Measurements from ENCODE around the gene HEXIM2. TPM values are rescaled to one million over a fixed set of nuclear protein-coding genes. Genes with fewer than 3 reads are reported as not detected.
A peak's percentile ranks its signal among the peaks of the same experiment; 100 is the strongest.

The HEXIM2 gene
- total and polyA plus RNA-seq, 2 of the 4 experiments (the other 2 are of a cell fraction), result 4.5 to 6.1 TPM

DNA sequence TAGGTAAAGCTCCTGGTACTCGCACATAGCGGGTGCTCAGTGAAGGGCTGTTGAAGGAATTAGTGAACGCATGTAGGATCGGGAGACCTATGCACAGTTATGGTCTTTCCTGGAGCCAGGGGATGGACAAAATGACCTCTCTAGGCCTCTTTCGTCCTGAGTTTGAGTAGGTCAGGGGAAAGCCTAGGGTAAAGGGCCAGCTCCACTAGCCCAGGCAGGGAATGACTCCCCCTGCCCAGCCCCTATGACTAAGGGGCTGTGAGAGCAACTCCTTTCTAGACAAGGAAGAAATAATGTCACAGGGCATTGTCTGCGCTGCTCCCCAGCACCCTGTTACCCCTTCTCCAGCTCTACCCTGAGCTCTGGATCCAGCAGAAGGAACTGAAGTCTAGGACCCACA is 35.4 kb downstream of the HEXIM2 start:
- ChIA-PET POLR2A (ENCODE audit: unreplicated experiment) (interaction anchor here (0.8 to 1.6 kb wide), 4 partner anchors 8 to 46 kb away, joined by 3 to 12 read pairs (median 4); partner anchors contain the start of gene HEXIM2), CTCF (interaction anchor here (0.6 to 3.3 kb wide), 16 partner anchors 8 to 378 kb away, joined by 3 to 60 read pairs (median 4); partner anchors contain the start of genes ACBD4 and HEXIM1)
- Histone ChIP-seq H3K9me3 (ENCODE audit: control insufficient read depth, insufficient read depth, low read length) (no peaks in the 10 kb centered on the region), H3K27me3 (ENCODE audit: control insufficient read depth, insufficient read depth, low read length) (no peaks in the 10 kb centered on the region), H2BK20ac (ENCODE audit: low read depth, low read length) (no peak overlapping the region), H3K4ac (ENCODE audit: low read depth, low read length) (peak overlapping the region; percentile 95), H3K36me3 (ENCODE audit: control insufficient read depth, insufficient read depth, low read length) (no peaks in the 10 kb centered on the region), H2AK5ac (ENCODE audit: low read depth, low read length) (no peak overlapping the region), H3K27ac (ENCODE audit: insufficient read depth, low read length) (peak overlapping the region; percentile 60), H3K9ac (ENCODE audit: low read depth, low read length) (peak overlapping the region; percentile 35; the same call in 1 of the 2 replicates), H2BK120ac (ENCODE audit: low read depth, low read length) (peak overlapping the region; percentile 89; the same call in 1 of the 2 replicates), H4K8ac (ENCODE audit: low read depth in 2 of 2, low read length in 2 of 2) (peak overlapping the region; percentile 60 to 96; a peak in 3 of 4 replicates), H3K23ac (ENCODE audit: low read depth, low read length) (no peak overlapping the region), H4K91ac (ENCODE audit: insufficient read depth, low read depth, low read length) (peak overlapping the region; percentile 68), H4K20me1 (ENCODE audit: insufficient read depth, low read length) (no peaks in the 10 kb centered on the region), H4K5ac (ENCODE audit: low read depth, low read length) (peak overlapping the region; percentile 92), H3K4me1 (ENCODE audit: control insufficient read depth, insufficient read depth, low read length) (peaks cover 10% of the 10 kb centered on the region), H3K56ac (ENCODE audit: extremely low read depth, insufficient read depth, low read length) (no peak overlapping the region), H2BK5ac (ENCODE audit: low read depth, low read length, poor library complexity, severe bottlenecking) (no peak overlapping the region), H3K4me2 (ENCODE audit: low read depth, low read length) (no peak overlapping the region; the same call in 1 of the 2 replicates), H3K79me1 (ENCODE audit: low read depth in 1 of 2, low read length in 2 of 2) (no peaks in the 10 kb centered on the region), H3K14ac (replicated peaks; ENCODE audit: low read depth, low read length) (peak overlapping the region; percentile 89; the same call in 1 of the 2 replicates), H2BK15ac (ENCODE audit: low read depth, low read length) (no peak overlapping the region), H3K9me1 (ENCODE audit: insufficient read depth, low read length) (no peaks in the 10 kb centered on the region), H3K18ac (ENCODE audit: low read depth, low read length) (peak overlapping the region; percentile 74; the same call in 1 of the 2 replicates), H3K4me3 (ENCODE audit: insufficient read depth, low read depth, low read length) (no peak overlapping the region), H2AFZ (replicated peaks; ENCODE audit: low read length, poor library complexity) (peak overlapping the region; percentile 98), H2AK9ac (replicated peaks; ENCODE audit: low read depth, low read length, poor library complexity) (peak overlapping the region; percentile 21)
- in situ Hi-C loops (cut with MboI; ENCODE audit: low sequenced_read_pairs), result loop anchor here (5.0 kb wide), 1 partner anchor 60 kb away; the partner anchor contains the start of gene ACBD4
- WGBS, 2 experiments (ENCODE audit: extremely low coverage in 2 of 2, insufficient read length in 1 of 2), result 100% methylated on average over 2 of the region's 6 CpGs; no CpG with 5 or more reads in 1 of the 2 experiments
- TF ChIP-seq, protein P1, sequence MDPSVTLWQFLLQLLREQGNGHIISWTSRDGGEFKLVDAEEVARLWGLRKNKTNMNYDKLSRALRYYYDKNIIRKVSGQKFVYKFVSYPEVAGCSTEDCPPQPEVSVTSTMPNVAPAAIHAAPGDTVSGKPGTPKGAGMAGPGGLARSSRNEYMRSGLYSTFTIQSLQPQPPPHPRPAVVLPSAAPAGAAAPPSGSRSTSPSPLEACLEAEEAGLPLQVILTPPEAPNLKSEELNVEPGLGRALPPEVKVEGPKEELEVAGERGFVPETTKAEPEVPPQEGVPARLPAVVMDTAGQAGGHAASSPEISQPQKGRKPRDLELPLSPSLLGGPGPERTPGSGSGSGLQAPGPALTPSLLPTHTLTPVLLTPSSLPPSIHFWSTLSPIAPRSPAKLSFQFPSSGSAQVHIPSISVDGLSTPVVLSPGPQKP (IDR thresholded peaks at IDR 0.05; ENCODE audit: borderline replicate concordance, low read depth, low read length), result no peak
- no peak for TF ChIP-seq MAZ (IDR thresholded peaks at IDR 0.05; ENCODE audit: borderline replicate concordance, low read depth, low read length)
- no peak for TF ChIP-seq RAD21 (IDR thresholded peaks at IDR 0.05; ENCODE audit: low read length)
- no peak for TF ChIP-seq SMC3 (IDR thresholded peaks at IDR 0.05; ENCODE audit: low read depth, low read length)
- no peak for TF ChIP-seq MXI1 (IDR thresholded peaks at IDR 0.05; ENCODE audit: borderline replicate concordance, low read depth, low read length)
- TF ChIP-seq RCOR1 (IDR thresholded peaks at IDR 0.05; ENCODE audit: insufficient replicate concordance, low read length), result no peak
- no peak for TF ChIP-seq CEBPB (IDR thresholded peaks at IDR 0.05; ENCODE audit: low read depth, low read length)
- TF ChIP-seq, protein P2, sequence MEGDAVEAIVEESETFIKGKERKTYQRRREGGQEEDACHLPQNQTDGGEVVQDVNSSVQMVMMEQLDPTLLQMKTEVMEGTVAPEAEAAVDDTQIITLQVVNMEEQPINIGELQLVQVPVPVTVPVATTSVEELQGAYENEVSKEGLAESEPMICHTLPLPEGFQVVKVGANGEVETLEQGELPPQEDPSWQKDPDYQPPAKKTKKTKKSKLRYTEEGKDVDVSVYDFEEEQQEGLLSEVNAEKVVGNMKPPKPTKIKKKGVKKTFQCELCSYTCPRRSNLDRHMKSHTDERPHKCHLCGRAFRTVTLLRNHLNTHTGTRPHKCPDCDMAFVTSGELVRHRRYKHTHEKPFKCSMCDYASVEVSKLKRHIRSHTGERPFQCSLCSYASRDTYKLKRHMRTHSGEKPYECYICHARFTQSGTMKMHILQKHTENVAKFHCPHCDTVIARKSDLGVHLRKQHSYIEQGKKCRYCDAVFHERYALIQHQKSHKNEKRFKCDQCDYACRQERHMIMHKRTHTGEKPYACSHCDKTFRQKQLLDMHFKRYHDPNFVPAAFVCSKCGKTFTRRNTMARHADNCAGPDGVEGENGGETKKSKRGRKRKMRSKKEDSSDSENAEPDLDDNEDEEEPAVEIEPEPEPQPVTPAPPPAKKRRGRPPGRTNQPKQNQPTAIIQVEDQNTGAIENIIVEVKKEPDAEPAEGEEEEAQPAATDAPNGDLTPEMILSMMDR (conservative IDR thresholded peaks at IDR 0.05; ENCODE audit: low read depth, low read length), result no peak
- TF ChIP-seq POLR2A (IDR thresholded peaks at IDR 0.05; ENCODE audit: low read depth, low read length), result no peak
- no peak for TF ChIP-seq NFE2L2 (IDR thresholded peaks at IDR 0.05; ENCODE audit: low read depth, low read length)
- TF ChIP-seq FOS (IDR thresholded peaks at IDR 0.05; ENCODE audit: low read depth, low read length), result no peak
- TF ChIP-seq, protein P3, sequence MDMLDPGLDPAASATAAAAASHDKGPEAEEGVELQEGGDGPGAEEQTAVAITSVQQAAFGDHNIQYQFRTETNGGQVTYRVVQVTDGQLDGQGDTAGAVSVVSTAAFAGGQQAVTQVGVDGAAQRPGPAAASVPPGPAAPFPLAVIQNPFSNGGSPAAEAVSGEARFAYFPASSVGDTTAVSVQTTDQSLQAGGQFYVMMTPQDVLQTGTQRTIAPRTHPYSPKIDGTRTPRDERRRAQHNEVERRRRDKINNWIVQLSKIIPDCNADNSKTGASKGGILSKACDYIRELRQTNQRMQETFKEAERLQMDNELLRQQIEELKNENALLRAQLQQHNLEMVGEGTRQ (IDR thresholded peaks at IDR 0.05; ENCODE audit: low read depth, low read length), result no peak
- no peak for TF ChIP-seq CHD1 (IDR thresholded peaks at IDR 0.05; ENCODE audit: low read depth, low read length)
- no peak for TF ChIP-seq MAFK (IDR thresholded peaks at IDR 0.05; ENCODE audit: low read depth, low read length)
- TF ChIP-seq RFX5 (IDR thresholded peaks at IDR 0.05; ENCODE audit: low read depth, low read length), result no peak
- no peak for TF ChIP-seq BHLHE40 (IDR thresholded peaks at IDR 0.05; ENCODE audit: low read depth, low read length)
- no peak for DNase-seq
- intact Hi-C loops (cut with micrococcal nuclease), result loop anchor here (1.0 kb wide), 2 partner anchors 48 to 62 kb away; partner anchors contain the start of gene ACBD4
- BruUV-seq (replicated peaks), result no TSS peak
- dilution Hi-C loops (cut with HindIII; ENCODE audit: low sequenced_read_pairs, unreplicated experiment), result no loop called here
- ATAC-seq (ENCODE audit: low read depth), result peak; percentile 1; the same call in 1 of the 2 replicates

Data from IMR-90 (cell line).